IPS DF 6.9 (cell line): ENCODE measurements around the gene GPC5.

ENCODE experiments used
- DNase-seq: peaks from one replicate; pipeline ENCODE4 v3.0.0-alpha.2; 2013; ENCODE audit warnings: low read depth, low spot score
- H3K27ac ChIP-seq: one replicate; pipeline ENCODE4 v1.5.1; 2013; ENCODE audit warnings: low read length, control low read depth
- H3K27me3 ChIP-seq: 2 replicates; pipeline ENCODE4 v1.6.1; 2013; ENCODE audit warnings: mild to moderate bottlenecking, low read length; ENCODE audit not compliant: control insufficient read depth, insufficient read depth
- H3K36me3 ChIP-seq: 2 replicates; pipeline ENCODE4 v1.6.1; 2013; ENCODE audit warnings: low read length; ENCODE audit not compliant: control insufficient read depth, insufficient read depth
- H3K4me1 ChIP-seq: 2 replicates; pipeline ENCODE4 v1.6.1; 2013; ENCODE audit warnings: low read length; ENCODE audit not compliant: control insufficient read depth, insufficient read depth
- H3K4me3 ChIP-seq: 2 replicates; pipeline ENCODE4 v1.5.1; 2013; ENCODE audit warnings: mild to moderate bottlenecking, low read length
- H3K9me3 ChIP-seq: 2 replicates; pipeline ENCODE4 v1.6.1; 2013; ENCODE audit warnings: low read length, inconsistent platforms; ENCODE audit not compliant: control insufficient read depth, insufficient read depth
- WGBS: extraction: QIAGEN DNeasy Blood & Tissue Kit; methylation state at CpG from one replicate; pipeline ENCODE4 v1.1.7; 2013; ENCODE audit warnings: mixed read lengths, missing lambda C conversion rate; ENCODE audit not compliant: insufficient read length, insufficient coverage; 5-methylcytosine and 5-hydroxymethylcytosine counted together

The GPC5 gene

DNA sequence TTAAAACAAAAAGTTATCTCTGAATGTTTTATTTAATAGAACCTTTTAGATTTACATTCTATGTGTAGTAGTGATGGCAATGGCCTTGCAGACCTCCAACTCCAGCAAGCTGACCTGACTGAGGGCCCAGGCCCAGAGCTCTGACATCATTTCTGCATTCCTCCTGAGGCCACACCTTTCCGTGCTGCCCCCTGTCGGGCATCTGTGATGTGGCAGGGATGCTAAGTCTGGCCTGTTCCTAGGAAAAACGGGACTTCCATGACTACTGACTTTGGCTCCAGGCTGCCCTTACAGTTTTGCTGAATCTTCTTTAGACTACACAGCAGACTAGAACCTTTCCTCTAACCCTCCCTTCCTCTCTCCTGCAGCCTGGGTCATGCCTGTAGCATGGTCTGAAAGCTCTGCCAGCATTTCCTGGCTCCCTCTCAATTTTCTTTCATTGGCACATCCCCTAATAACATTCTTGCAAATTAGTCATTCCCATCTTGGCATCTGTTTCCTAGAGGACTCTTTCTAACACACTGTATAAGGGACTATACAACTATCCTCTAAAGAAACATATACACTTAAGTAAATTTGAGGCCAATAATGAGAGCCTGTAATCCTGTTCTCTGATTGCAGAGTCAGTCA is 249.1 kb downstream of the GPC5 start:
- no CpG with 5 or more reads among the region's 3 CpGs for WGBS

DNA sequence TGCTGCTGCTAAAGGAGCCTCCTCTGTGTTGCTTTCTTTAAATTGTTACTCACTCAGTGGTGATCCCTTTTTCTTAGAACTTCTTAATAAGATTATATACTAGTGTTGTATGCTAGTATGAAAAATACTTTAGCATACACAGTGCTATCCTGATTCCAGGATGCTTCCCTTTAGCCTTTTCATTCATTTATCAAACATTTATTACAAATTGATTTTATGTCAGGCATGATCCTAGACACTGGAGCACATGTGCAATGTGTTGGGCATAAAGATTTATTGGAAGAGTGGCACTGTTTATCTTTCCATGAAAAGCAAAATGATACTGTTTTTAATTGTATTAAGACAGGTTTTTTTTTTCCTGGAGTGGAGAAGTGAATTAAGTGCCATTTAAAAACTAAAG is 249.6 kb downstream of the GPC5 start:
- H3K36me3 ChIP-seq: no peaks in the 10 kb centered on the region
- H3K9me3 ChIP-seq: no peaks in the 10 kb centered on the region
- H3K27me3 ChIP-seq: no peaks in the 10 kb centered on the region
- H3K4me3 ChIP-seq: no peak overlapping the region
- no peak for DNase-seq
- H3K27ac ChIP-seq: no peak overlapping the region
- H3K4me1 ChIP-seq: no peaks in the 10 kb centered on the region

More for the DNA sequence above, 249.1 kb downstream of the GPC5 start:
- Histone ChIP-seq H3K4me3 (no peak overlapping the region), H3K27ac (no peak overlapping the region), H3K36me3 (no peaks in the 10 kb centered on the region), H3K27me3 (no peaks in the 10 kb centered on the region), H3K9me3 (no peaks in the 10 kb centered on the region), H3K4me1 (no peaks in the 10 kb centered on the region)
- DNase-seq: peak; percentile 58

DNA sequence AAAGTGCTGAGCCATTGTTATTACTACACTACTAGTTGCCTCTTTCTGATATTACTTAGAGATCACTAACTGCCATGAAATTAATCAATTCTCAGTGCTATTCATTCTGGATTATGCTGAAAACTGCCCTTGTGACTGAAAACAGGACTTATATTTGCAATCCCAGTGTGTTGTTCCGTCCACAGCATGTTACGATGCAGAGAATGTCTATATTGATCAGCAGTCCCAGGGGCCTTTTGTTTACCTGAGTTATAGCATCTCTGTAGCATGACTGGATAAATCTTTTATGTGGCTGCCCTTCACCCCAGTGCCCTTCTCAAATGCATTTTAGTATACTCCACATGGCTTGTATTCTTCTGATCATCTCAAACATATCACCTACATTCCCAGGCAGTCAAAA is 251.0 kb downstream of the GPC5 start:
- Histone ChIP-seq H3K36me3 (no peaks in the 10 kb centered on the region), H3K27ac (no peak overlapping the region), H3K27me3 (no peaks in the 10 kb centered on the region), H3K4me1 (no peaks in the 10 kb centered on the region), H3K4me3 (no peak overlapping the region), H3K9me3 (no peaks in the 10 kb centered on the region)
- no peak for DNase-seq
- WGBS: no CpG with 5 or more reads among the region's 2 CpGs

DNA sequence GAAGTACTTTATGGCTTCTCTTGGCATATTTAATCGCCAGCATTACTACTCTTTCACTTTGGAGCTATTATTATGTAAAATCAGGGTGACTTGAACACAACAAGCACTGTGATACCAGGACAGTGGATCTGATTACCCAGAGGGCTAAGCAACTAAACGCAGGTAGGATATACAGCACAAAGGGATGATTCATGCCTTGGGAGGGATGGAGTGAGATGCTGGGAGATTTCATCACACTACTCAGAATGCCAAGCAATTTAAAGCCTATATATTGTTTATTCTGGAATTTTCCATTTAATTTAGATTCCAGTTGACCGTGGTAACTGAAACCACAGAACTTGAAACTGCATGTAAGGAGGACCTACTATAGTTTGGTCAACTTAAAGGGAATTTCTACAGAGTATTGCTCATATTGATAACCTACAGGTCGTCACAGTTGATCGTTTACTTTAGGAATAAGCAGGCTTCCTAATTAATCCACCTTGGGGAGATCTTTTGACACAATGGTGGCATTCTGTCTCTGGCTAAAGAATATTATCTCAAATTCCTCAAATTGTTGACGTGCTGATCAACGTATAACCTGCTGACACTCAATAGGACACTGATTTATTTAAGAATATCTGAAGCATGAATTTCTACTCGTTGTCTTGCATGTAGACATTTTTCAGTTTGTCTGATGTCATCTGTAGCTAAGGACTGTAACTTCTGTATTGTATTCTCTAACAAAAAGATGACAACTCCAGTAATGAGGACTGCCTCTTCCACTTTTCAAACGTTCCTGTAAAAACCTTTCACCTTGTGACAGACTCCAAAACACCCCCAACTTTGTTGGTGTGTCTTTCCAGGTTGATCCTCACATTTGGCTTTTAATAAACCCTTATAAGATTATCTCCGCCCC is 254.2 kb downstream of the GPC5 start:
- no CpG with 5 or more reads among the region's 10 CpGs for WGBS
- H3K9me3 ChIP-seq: no peaks in the 10 kb centered on the region
- H3K27me3 ChIP-seq: no peaks in the 10 kb centered on the region
- no peak overlapping the region for H3K27ac ChIP-seq
- no peak overlapping the region for H3K4me3 ChIP-seq
- no peaks in the 10 kb centered on the region for H3K4me1 ChIP-seq
- H3K36me3 ChIP-seq: no peaks in the 10 kb centered on the region
- DNase-seq: no peak

DNA sequence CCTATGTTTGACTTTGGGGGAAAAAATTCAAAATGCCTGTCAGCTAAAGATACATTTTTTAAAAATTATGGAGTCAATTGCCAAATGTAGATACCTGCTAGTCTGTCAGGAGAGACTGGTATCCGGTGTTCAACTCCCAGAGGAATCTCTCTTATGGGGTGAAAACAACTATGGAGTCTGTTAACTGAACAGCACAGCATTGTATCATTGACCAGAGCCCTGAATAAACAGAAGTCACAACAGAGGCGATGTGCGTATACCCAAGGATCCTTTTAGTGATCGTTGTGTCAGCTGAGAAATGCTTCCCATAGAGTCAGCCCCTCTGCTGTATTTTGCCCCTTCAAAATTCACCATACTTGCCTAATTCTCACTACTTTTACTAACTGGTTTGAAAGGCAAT is 257.3 kb downstream of the GPC5 start:
- Histone ChIP-seq H3K4me3 (no peak overlapping the region), H3K36me3 (no peaks in the 10 kb centered on the region), H3K27me3 (no peaks in the 10 kb centered on the region), H3K9me3 (no peaks in the 10 kb centered on the region), H3K27ac (no peak overlapping the region), H3K4me1 (no peaks in the 10 kb centered on the region)
- no peak for DNase-seq
- WGBS: no CpG with 5 or more reads among the region's 4 CpGs

DNA sequence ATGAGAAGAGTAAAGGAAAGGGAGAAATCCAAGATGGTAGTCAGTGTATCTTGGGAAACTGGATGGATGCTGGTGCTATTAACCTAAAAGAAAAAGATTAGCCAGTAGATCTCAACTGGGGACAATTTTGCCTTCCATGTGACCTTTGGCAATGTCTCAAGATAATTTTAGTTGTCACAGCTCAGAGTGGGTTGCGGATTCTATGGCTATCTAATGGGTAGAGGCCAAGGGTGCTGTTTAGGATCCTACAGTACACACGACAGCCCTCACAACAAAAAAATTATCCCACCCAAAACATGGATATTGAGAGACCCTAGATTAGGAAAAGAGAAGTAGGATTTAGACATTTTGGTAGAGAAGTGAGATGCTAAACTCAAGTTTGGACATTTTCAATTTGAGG is 258.9 kb downstream of the GPC5 start:
- Histone ChIP-seq H3K36me3 (no peaks in the 10 kb centered on the region), H3K27me3 (no peaks in the 10 kb centered on the region), H3K27ac (no peak overlapping the region), H3K9me3 (no peaks in the 10 kb centered on the region), H3K4me3 (no peak overlapping the region), H3K4me1 (no peaks in the 10 kb centered on the region)
- DNase-seq: no peak
- no CpG with 5 or more reads among the region's 2 CpGs for WGBS

DNA sequence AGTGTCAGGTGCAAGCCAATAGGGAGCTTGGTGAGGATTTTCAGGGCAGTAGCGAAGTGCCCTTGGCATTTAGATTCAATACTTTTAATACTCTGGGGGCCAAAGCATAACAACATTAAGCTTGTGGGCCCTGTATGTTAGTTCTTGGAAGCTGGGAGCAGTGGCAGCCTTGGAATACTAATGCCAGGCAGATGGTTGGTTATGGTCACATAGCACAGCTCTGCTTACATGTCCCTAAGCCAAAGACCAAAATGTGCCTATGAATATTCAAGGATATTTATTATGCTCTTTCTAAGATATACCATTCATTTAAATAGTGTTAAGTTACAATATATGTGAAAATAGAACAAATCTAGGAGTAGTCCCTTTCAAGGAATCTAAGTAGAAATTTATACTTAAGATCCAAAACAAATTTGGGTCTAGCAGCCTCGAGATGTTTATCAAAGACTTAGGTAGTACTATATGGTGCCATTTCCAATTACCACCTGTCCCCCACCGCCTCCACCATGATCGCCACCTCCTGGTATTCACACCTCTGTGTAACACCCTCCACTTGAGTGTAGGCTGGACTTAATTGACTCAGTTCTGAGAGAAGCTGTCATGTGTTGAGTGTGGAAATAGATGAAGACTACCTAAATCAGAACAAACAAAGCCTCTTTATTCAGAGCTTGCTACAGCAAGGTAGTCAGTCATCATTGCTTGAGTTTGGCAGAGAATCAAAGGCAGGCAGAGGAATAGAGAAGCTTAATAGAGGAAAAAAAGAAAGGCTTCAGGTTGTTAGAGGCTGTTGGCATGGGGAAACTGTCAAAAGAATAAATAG is 261.0 kb downstream of the GPC5 start:
- H3K4me1 ChIP-seq: no peaks in the 10 kb centered on the region
- H3K36me3 ChIP-seq: no peaks in the 10 kb centered on the region
- no peaks in the 10 kb centered on the region for H3K27me3 ChIP-seq
- DNase-seq: no peak
- H3K27ac ChIP-seq: no peak overlapping the region
- no peaks in the 10 kb centered on the region for H3K9me3 ChIP-seq
- no CpG with 5 or more reads among the region's 4 CpGs for WGBS
- no peak overlapping the region for H3K4me3 ChIP-seq

DNA sequence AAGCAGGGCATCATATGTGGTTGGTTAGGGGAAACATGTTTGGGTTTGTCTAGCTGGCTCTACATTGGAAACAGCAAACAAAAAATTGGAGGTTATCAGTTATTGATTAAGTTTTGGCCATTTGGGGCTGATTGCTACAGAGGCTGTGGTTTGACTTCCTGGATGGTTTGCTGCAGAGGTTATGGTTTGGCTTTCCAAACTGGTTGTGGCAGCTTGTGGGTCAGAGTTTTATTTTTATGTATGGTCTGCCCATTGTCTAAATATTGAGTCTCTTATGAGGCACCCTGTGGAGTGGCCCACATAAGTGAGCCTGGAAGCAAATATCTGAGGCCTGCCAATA is 261.6 kb downstream of the GPC5 start:
- no peak overlapping the region for H3K4me3 ChIP-seq
- no peaks in the 10 kb centered on the region for H3K9me3 ChIP-seq
- H3K27me3 ChIP-seq: no peaks in the 10 kb centered on the region
- no peaks in the 10 kb centered on the region for H3K4me1 ChIP-seq
- H3K36me3 ChIP-seq: no peaks in the 10 kb centered on the region
- H3K27ac ChIP-seq: no peak overlapping the region
- no peak for DNase-seq

DNA sequence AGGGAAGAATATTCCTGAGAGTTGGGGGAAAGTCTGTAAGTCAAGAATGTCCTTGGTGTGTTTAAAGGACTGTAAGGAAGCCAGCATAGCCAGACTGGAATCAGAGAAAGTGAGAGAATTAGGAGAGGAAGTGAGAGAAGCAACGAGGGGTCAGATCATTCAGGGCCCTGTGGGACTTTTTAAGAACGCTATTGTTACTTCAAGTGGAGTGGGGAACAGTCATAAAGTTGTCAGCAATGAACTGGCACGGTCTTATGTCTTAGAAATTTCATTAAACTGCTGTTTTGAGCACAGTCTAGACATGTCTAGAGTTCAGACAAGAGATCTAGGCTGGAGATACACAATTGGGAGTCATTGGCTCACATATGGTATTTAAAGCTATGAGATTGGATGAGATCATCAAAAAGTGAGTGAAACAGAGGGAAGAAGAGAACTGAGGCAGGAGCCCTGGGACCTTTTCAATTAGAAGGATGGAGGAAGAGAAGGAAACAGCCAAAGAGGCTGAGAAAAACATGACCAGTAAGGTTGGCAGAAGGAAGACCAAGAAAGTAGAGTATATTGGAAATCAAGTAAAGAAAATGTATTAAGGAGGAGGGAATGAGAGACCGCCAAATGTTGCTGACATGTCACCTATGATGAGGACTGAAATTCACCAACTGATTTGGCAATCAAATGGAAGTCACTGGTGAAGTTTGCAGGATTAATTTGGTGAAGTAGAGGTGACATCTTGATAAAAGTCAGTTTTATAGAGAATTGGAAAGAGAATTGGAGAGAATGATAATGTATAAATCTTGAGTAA is 263.5 kb downstream of the GPC5 start:
- no peak for DNase-seq
- Histone ChIP-seq H3K9me3 (no peaks in the 10 kb centered on the region), H3K27ac (no peak overlapping the region), H3K4me3 (no peak overlapping the region), H3K4me1 (no peaks in the 10 kb centered on the region), H3K36me3 (no peaks in the 10 kb centered on the region), H3K27me3 (no peaks in the 10 kb centered on the region)
- no CpG with 5 or more reads among the region's 4 CpGs for WGBS

DNA sequence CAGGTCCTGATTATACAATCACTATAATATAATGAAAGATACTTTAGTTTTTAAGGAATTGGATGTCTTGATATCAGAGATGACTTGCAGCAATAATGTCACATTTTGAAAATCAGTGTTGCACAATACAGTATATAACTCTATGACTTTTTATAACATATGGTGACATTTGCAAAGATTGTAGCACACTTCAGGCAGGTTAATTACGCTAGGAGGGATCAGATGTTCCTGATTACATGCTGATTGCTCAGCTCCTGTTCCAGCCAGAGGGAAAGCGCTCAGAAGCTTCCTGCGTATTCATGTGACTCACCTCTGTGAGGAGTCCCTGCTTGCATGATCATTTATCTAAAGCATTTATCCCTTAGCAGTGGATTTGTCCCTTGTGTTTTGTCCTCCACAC is 265.6 kb downstream of the GPC5 start:
- Histone ChIP-seq H3K4me3 (no peak overlapping the region), H3K27ac (no peak overlapping the region), H3K9me3 (no peaks in the 10 kb centered on the region), H3K36me3 (no peaks in the 10 kb centered on the region), H3K4me1 (no peaks in the 10 kb centered on the region), H3K27me3 (no peaks in the 10 kb centered on the region)
- DNase-seq: no peak
- WGBS: no CpG with 5 or more reads among the region's 3 CpGs
